Epithelial cell of esophagus (primary cell): ENCODE data around the gene HSPB7.

Experiments
- DNase-seq: peaks from one replicate; pipeline ENCODE4 v3.0.0; 2010; ENCODE audit warnings: low read depth
- H3K4me3 ChIP-seq: 2 replicates; pipeline ENCODE4 v1.5.1; 2011; ENCODE audit warnings: mild to moderate bottlenecking, low read length, control low read depth
- CTCF ChIP-seq: IDR thresholded peaks from 2 replicates; pipeline ENCODE4 v1.5.1; 2011; ENCODE audit warnings: low read depth, mild to moderate bottlenecking, low read length, control low read depth, inconsistent platforms; ENCODE audit not compliant: insufficient read depth; ENCODE audit errors: missing control alignments

The HSPB7 gene

GRCh38 chr1:15975805-15976680, 41.8 kb downstream of the HSPB7 start, which contains the start of gene ZBTB17:
TSS of gene ZBTB17 (minus strand) at chr1:15976101. CDS start at chr1:15948495, 27,606 bp downstream.
- DNase-seq, result peak; percentile 93
- no peak for TF ChIP-seq CTCF
- peak within 1 kb of the TSS; percentile 72 for H3K4me3 ChIP-seq

- no peak for TF ChIP-seq CTCF
- H3K4me3 ChIP-seq, result peak overlapping the region; percentile 72
- DNase-seq, result peak; percentile 56
Observed at GRCh38 chr1:15975358-15975804, 42.5 kb downstream of the HSPB7 start.

GRCh38 chr1:15974855-15975254, 43.0 kb downstream of the HSPB7 start:
- TF ChIP-seq CTCF, result no peak
- H3K4me3 ChIP-seq, result peak overlapping the region; percentile 72
- peak; percentile 39 for DNase-seq

- no peak for TF ChIP-seq CTCF
- DNase-seq, result no peak
- H3K4me3 ChIP-seq, result no peak overlapping the region
Observed at GRCh38 chr1:15973772-15974171, 44.1 kb downstream of the HSPB7 start.

- no peak for TF ChIP-seq CTCF
- no peak for DNase-seq
- H3K4me3 ChIP-seq, result no peak overlapping the region
Observed at GRCh38 chr1:15972409-15972808, 45.4 kb downstream of the HSPB7 start.

- no peak for DNase-seq
- TF ChIP-seq CTCF, result no peak
- H3K4me3 ChIP-seq, result no peak overlapping the region
Observed at GRCh38 chr1:15970911-15971310, 46.9 kb downstream of the HSPB7 start.

GRCh38 chr1:15969321-15969880, 48.4 kb downstream of the HSPB7 start:
- H3K4me3 ChIP-seq, result no peak overlapping the region
- DNase-seq, result no peak
- no peak for TF ChIP-seq CTCF
